ENCODE results near the gene LNX1.

LNX1 gene

GRCh38 chr4:53545273-53545672 is 46.0 kb downstream of the LNX1 start:
- H3K27ac ChIP-seq (replicated peaks), result no peak overlapping the region
- H3K4me3 ChIP-seq (replicated peaks; ENCODE audit: insufficient read depth, low read length), result no peak overlapping the region
- H3K27me3 ChIP-seq (ENCODE audit: insufficient read depth, poor library complexity, severe bottlenecking), result peaks cover 11% of the 10 kb centered on the region
- DNase-seq (ENCODE audit: low read depth in 1 of 2, low spot score in 1 of 2), result no peak
- TF ChIP-seq, protein P1, sequence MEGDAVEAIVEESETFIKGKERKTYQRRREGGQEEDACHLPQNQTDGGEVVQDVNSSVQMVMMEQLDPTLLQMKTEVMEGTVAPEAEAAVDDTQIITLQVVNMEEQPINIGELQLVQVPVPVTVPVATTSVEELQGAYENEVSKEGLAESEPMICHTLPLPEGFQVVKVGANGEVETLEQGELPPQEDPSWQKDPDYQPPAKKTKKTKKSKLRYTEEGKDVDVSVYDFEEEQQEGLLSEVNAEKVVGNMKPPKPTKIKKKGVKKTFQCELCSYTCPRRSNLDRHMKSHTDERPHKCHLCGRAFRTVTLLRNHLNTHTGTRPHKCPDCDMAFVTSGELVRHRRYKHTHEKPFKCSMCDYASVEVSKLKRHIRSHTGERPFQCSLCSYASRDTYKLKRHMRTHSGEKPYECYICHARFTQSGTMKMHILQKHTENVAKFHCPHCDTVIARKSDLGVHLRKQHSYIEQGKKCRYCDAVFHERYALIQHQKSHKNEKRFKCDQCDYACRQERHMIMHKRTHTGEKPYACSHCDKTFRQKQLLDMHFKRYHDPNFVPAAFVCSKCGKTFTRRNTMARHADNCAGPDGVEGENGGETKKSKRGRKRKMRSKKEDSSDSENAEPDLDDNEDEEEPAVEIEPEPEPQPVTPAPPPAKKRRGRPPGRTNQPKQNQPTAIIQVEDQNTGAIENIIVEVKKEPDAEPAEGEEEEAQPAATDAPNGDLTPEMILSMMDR (IDR thresholded peaks at IDR 0.05; ENCODE audit: insufficient read depth, low read length), result no peak
- TF ChIP-seq SPI1 (IDR thresholded peaks at IDR 0.05; ENCODE audit: borderline replicate concordance, low read depth) (no peak), GABPA (IDR thresholded peaks at IDR 0.05; ENCODE audit: low read depth) (no peak)

DNA sequence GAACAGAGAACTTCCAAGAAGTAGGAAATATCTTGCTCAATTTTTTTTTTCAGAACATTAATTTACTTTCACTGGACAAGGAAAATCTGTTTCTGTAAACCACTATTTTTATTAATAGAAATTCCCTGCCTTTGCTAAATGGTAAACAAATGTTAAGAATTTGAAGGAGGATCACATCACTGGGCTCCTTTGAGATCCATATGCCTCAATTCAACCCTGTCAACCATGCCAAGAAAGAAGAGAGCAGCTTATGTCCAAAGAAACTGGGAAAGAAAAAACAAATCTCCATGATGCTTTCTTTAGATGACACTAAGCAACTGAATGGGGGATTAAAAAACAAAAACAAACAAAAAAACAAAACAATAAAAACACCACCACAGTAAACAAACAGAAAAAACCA is 47.7 kb downstream of the LNX1 start:
- Histone ChIP-seq H3K27ac (replicated peaks) (no peak overlapping the region), H3K27me3 (ENCODE audit: insufficient read depth, poor library complexity, severe bottlenecking) (peaks cover 13% of the 10 kb centered on the region), H3K4me3 (replicated peaks; ENCODE audit: insufficient read depth, low read length) (no peak overlapping the region)
- DNase-seq (ENCODE audit: low read depth in 1 of 2, low spot score in 1 of 2), result no peak
- TF ChIP-seq GABPA (IDR thresholded peaks at IDR 0.05; ENCODE audit: low read depth) (no peak), SPI1 (IDR thresholded peaks at IDR 0.05; ENCODE audit: borderline replicate concordance, low read depth) (no peak)

DNA sequence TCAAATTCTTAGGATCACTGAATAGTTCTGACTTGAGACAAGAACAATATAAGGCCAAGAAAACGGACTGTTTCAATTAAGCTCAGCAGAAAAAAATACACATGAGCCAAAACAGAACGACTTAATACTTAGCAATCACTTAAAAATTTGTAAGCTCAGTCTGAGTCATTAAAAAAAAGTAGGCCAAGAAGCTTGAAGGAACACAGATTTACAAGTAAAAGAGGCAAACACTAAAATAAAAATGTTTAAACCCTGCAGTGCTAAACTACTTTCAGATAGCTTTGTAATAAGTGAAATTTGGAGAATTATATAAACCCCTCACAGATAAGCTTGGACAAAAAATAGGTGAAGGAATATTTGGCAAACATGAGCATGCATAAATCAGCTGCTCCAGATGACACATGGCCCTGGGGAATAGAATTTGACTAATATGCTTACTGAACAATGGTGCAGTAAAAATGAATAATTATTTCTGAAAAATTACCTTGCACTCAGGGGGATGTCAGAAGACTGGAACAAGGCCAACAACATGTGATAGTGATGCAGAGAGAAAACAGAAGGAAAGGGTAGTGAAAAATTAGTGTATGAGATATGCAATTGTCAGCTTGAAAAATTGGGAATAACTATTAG is 49.6 kb downstream of the LNX1 start:
- DNase-seq (ENCODE audit: low read depth in 1 of 2, low spot score in 1 of 2), result no peak
- TF ChIP-seq, protein P2, sequence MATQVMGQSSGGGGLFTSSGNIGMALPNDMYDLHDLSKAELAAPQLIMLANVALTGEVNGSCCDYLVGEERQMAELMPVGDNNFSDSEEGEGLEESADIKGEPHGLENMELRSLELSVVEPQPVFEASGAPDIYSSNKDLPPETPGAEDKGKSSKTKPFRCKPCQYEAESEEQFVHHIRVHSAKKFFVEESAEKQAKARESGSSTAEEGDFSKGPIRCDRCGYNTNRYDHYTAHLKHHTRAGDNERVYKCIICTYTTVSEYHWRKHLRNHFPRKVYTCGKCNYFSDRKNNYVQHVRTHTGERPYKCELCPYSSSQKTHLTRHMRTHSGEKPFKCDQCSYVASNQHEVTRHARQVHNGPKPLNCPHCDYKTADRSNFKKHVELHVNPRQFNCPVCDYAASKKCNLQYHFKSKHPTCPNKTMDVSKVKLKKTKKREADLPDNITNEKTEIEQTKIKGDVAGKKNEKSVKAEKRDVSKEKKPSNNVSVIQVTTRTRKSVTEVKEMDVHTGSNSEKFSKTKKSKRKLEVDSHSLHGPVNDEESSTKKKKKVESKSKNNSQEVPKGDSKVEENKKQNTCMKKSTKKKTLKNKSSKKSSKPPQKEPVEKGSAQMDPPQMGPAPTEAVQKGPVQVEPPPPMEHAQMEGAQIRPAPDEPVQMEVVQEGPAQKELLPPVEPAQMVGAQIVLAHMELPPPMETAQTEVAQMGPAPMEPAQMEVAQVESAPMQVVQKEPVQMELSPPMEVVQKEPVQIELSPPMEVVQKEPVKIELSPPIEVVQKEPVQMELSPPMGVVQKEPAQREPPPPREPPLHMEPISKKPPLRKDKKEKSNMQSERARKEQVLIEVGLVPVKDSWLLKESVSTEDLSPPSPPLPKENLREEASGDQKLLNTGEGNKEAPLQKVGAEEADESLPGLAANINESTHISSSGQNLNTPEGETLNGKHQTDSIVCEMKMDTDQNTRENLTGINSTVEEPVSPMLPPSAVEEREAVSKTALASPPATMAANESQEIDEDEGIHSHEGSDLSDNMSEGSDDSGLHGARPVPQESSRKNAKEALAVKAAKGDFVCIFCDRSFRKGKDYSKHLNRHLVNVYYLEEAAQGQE (IDR thresholded peaks at IDR 0.05; ENCODE audit: insufficient replicate concordance, low read depth), result no peak
- TF ChIP-seq SPI1 (IDR thresholded peaks at IDR 0.05; ENCODE audit: borderline replicate concordance, low read depth) (no peak), GABPA (IDR thresholded peaks at IDR 0.05; ENCODE audit: low read depth) (no peak), POLR2AphosphoS5 (IDR thresholded peaks at IDR 0.05; ENCODE audit: low read depth) (no peak)
- TF ChIP-seq, protein P1 (IDR thresholded peaks at IDR 0.05; ENCODE audit: insufficient read depth, low read length), result no peak

DNA sequence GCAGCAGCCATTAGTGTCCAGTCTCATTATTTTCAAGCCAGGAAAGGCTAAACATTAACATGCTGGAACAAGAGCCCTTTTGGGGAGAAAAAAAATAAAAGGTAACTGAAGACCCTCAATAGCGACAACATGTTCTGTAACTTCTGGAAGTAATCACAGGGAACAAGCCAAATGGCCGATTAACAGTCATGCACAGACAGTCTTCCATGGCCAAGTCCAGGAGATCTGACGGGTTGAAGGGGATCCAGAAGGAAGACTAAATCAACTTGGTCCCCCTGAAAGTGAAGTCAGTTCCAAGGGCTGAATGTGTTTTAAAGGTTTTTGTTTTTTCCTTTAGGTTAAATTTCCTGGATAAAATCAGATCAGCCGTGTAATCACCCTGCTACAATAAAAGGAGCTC is 52.5 kb downstream of the LNX1 start:
- Histone ChIP-seq H3K27me3 (ENCODE audit: insufficient read depth, poor library complexity, severe bottlenecking) (peaks cover 2% of the 10 kb centered on the region), H3K27ac (replicated peaks) (no peak overlapping the region), H3K4me3 (replicated peaks; ENCODE audit: insufficient read depth, low read length) (no peak overlapping the region)
- TF ChIP-seq, protein P1 (IDR thresholded peaks at IDR 0.05; ENCODE audit: insufficient read depth, low read length), result no peak
- TF ChIP-seq, protein P2 (IDR thresholded peaks at IDR 0.05; ENCODE audit: insufficient replicate concordance, low read depth), result no peak
- TF ChIP-seq GABPA (IDR thresholded peaks at IDR 0.05; ENCODE audit: low read depth), result no peak
- no peak for TF ChIP-seq POLR2AphosphoS5 (IDR thresholded peaks at IDR 0.05; ENCODE audit: low read depth)
- TF ChIP-seq SPI1 (IDR thresholded peaks at IDR 0.05; ENCODE audit: borderline replicate concordance, low read depth), result no peak
- no peak for DNase-seq (ENCODE audit: low read depth in 1 of 2, low spot score in 1 of 2)

More for the DNA sequence above, 49.6 kb downstream of the LNX1 start:
- no peak overlapping the region for H3K27ac ChIP-seq (replicated peaks)
- no peak overlapping the region for H3K4me3 ChIP-seq (replicated peaks; ENCODE audit: insufficient read depth, low read length)
- peaks cover 2% of the 10 kb centered on the region for H3K27me3 ChIP-seq (ENCODE audit: insufficient read depth, poor library complexity, severe bottlenecking)

Data from HL-60 (cell line).